K562 (cell line): ENCODE data around the gene ZFP36. TPM values are rescaled to one million over a fixed set of nuclear protein-coding genes. Genes with fewer than 3 reads are reported as not detected.

Experiments
- CBFA2T2 ChIP-seq: fragments of 450-650 bp; conservative IDR thresholded peaks from 2 replicates; pipeline ENCODE4 v1.6.1; 2017; ENCODE audit warnings: mild to moderate bottlenecking
- EP300 ChIP-seq: IDR thresholded peaks from 2 replicates; pipeline ENCODE4 v1.6.1; 2012; ENCODE audit warnings: low read length, improper control_type of control experiment
- ESRRA ChIP-seq: fragments of 450-650 bp; IDR thresholded peaks from 2 replicates; pipeline ENCODE4 v1.6.1; 2014; ENCODE audit warnings: low read depth, mild to moderate bottlenecking, moderate library complexity, borderline replicate concordance
- FUS ChIP-seq: fragments of 200-400 bp; formaldehyde crosslinking; optimal IDR thresholded peaks from 2 replicates; pipeline ENCODE3; 2017; ENCODE audit warnings: low read depth, low read length
- GABPB2 ChIP-seq: fragments of 250-450 bp; sonication (Bioruptor Pico); conservative IDR thresholded peaks from 2 replicates; pipeline ENCODE4 v1.5.1; 2021; ENCODE audit warnings: mild to moderate bottlenecking
- GATA2 ChIP-seq: sonication (generic); formaldehyde crosslinking; IDR thresholded peaks from 2 replicates; pipeline ENCODE4 v1.4.0; 2020; ENCODE audit warnings: mild to moderate bottlenecking, missing genetic modification reagents
- GMEB1 ChIP-seq: fragments of 250-450 bp; sonication (Bioruptor Pico); IDR thresholded peaks from 2 replicates; pipeline ENCODE4 v1.4.0; 2020; ENCODE audit warnings: mild to moderate bottlenecking
- HOXB6 ChIP-seq: fragments of 250-450 bp; sonication (Bioruptor Pico); IDR thresholded peaks from 2 replicates; pipeline ENCODE4 v1.5.1; 2022; ENCODE audit warnings: mild to moderate bottlenecking, borderline replicate concordance
- KLF13 ChIP-seq: fragments of 450-650 bp; IDR thresholded peaks from 2 replicates; pipeline ENCODE4 v1.6.1; 2016; ENCODE audit warnings: missing genetic modification characterization, low read depth, mild to moderate bottlenecking, missing compliant biosample characterization, moderate library complexity, borderline replicate concordance
- NFE2L1 ChIP-seq: fragments of 450-650 bp; IDR thresholded peaks from 2 replicates; pipeline ENCODE4 v1.6.1; 2016; ENCODE audit warnings: missing genetic modification characterization, low read depth, mild to moderate bottlenecking, missing compliant biosample characterization, moderate library complexity, borderline replicate concordance
- NFIX ChIP-seq: fragments of 250-450 bp; sonication (Bioruptor Pico); IDR thresholded peaks from 2 replicates; pipeline ENCODE4 v1.4.0; 2020; ENCODE audit warnings: low read depth, mild to moderate bottlenecking, moderate library complexity
- NKRF ChIP-seq: fragments of 450-650 bp; IDR thresholded peaks from 2 replicates; pipeline ENCODE4 v1.6.1; 2016; ENCODE audit warnings: borderline replicate concordance
- POLR2B ChIP-seq: fragments of 450-650 bp; IDR thresholded peaks from 2 replicates; pipeline ENCODE4 v1.6.1; 2018; ENCODE audit warnings: low read depth; ENCODE audit not compliant: partially characterized antibody
- SRF ChIP-seq, 2 experiments: fragments of 250-450, 450-650 bp in 1 of 2; sonication (Bioruptor Pico) in 1 of 2; sonication (generic) in 1 of 2; formaldehyde crosslinking; IDR thresholded peaks; 2 replicates each; pipeline versions ENCODE4 v1.5.0 to v1.5.1; 2020 to 2022; ENCODE audit warnings: mild to moderate bottlenecking in 1 of 2, missing genetic modification reagents in 1 of 2
- XRCC5 ChIP-seq: fragments of 200-400 bp; formaldehyde crosslinking; IDR thresholded peaks from 2 replicates; pipeline ENCODE4 v1.6.1; 2017; ENCODE audit warnings: low read depth, mild to moderate bottlenecking, low read length
- ZC3H4 ChIP-seq: sonication (generic); formaldehyde crosslinking; IDR thresholded peaks from 2 replicates; pipeline ENCODE4 v1.9.0; 2021; ENCODE audit warnings: missing genetic modification reagents, borderline replicate concordance
- ZNF133 ChIP-seq: fragments of 250-450 bp; sonication (Bioruptor Pico); IDR thresholded peaks from 2 replicates; pipeline ENCODE4 v1.4.0; 2020; ENCODE audit warnings: mild to moderate bottlenecking
- ZNF668 ChIP-seq: fragments of 250-450 bp; sonication (Bioruptor Pico); IDR thresholded peaks from 2 replicates; pipeline ENCODE4 v1.8.0; 2022; ENCODE audit warnings: mild to moderate bottlenecking, inconsistent platforms
- ZNF79 ChIP-seq: fragments of 250-450 bp; sonication (Bioruptor Pico); IDR thresholded peaks from 2 replicates; pipeline ENCODE4 v1.4.0; 2020; ENCODE audit warnings: low read depth, mild to moderate bottlenecking, moderate library complexity
- ZNF830 ChIP-seq: fragments of 250-450 bp; sonication (Bioruptor Pico); IDR thresholded peaks from 2 replicates; pipeline ENCODE4 v1.5.0; 2021; ENCODE audit warnings: mild to moderate bottlenecking
- polyA plus RNA-seq, 8 experiments: library from polyadenylated mRNA; depleted of rRNA in 4 of 8; stranded (reverse) in 5 of 8; unstranded in 3 of 8; fragments of >200 nt; fragmentation: Nextera tagmentation in 2 of 8; fragmentation: Illumina TruSeq in 1 of 8; extraction: Ambion mirVana in 2 of 8; extraction: Trizol in 1 of 8; gene quantifications; 2 replicates each; pipeline versions ENCODE4 v1.2.1 to v1.2.3, GENCODE V29; 2011 to 2014; ENCODE audit warnings: inconsistent platforms in 1 of 8, missing spikeins in 1 of 8
- total RNA-seq, 7 experiments: library from RNA; depleted of rRNA in 6 of 7; stranded (reverse); fragments of >200 nt in 6 of 7; fragmentation: Illumina TruSeq in 2 of 7; extraction: Trizol in 2 of 7; gene quantifications; 2 replicates each; pipeline versions ENCODE4 v1.2.1 to v1.2.3, GENCODE V29; 2011 to 2021; ENCODE audit warnings: low replicate concordance in 1 of 7
- TF ChIP-seq, protein P1 (sequence below): sonication (generic); formaldehyde crosslinking; IDR thresholded peaks from 2 replicates; pipeline ENCODE4 v1.8.0; 2022; ENCODE audit warnings: mild to moderate bottlenecking, missing genetic modification reagents
- TF ChIP-seq, protein P2 (sequence below): fragments of 250-450 bp; sonication (Bioruptor Pico); IDR thresholded peaks from 2 replicates; pipeline ENCODE4 v1.4.0; 2020

ZFP36 gene
- total and polyA plus RNA-seq, 9 of the 15 experiments (the other 6 are each of a cell fraction or from before 2014, with no cell fraction given) = 1.0 to 20.1 (median 3.5) TPM

- peak; percentile 92 for TF ChIP-seq NKRF
- TF ChIP-seq ZNF830 (CRISPR knock-in tag) = 0 out of 2 replicates have a peak, but pooled peaks have one; percentile 64
- TF ChIP-seq, protein P1, sequence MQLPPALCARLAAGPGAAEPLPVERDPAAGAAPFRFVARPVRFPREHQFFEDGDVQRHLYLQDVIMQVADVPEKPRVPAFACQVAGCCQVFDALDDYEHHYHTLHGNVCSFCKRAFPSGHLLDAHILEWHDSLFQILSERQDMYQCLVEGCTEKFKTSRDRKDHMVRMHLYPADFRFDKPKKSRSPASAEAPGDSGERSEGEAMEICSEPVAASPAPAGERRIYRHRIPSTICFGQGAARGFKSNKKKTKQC = peak; percentile 69
- TF ChIP-seq ZNF668 = no peak
- TF ChIP-seq HOXB6 = no peak
- TF ChIP-seq GATA2 (CRISPR knock-in tag) = no peak
- no peak for TF ChIP-seq FUS
- TF ChIP-seq, protein P2, sequence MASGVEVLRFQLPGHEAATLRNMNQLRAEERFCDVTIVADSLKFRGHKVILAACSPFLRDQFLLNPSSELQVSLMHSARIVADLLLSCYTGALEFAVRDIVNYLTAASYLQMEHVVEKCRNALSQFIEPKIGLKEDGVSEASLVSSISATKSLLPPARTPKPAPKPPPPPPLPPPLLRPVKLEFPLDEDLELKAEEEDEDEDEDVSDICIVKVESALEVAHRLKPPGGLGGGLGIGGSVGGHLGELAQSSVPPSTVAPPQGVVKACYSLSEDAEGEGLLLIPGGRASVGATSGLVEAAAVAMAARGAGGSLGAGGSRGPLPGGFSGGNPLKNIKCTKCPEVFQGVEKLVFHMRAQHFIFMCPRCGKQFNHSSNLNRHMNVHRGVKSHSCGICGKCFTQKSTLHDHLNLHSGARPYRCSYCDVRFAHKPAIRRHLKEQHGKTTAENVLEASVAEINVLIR (CRISPR knock-in tag) = peak; percentile 63; the same call in 1 of the 2 replicates
- TF ChIP-seq CBFA2T2 = no peak
- peak; percentile 21; the same call in 1 of the 2 replicates for TF ChIP-seq ESRRA
- no peak for TF ChIP-seq GABPB2 (CRISPR knock-in tag)
- TF ChIP-seq ZNF79 (CRISPR knock-in tag) = no peak
- TF ChIP-seq EP300 = peak; percentile 41; the same call in 1 of the 2 replicates
- TF ChIP-seq NFE2L1 (tag) = no peak
- TF ChIP-seq XRCC5 = 0 out of 2 replicates have a peak, but pooled peaks have one; percentile 47
- TF ChIP-seq POLR2B = peak; percentile 76
- TF ChIP-seq ZC3H4 (CRISPR knock-in tag) = no peak
- peak in 1 of 2 experiments; percentile 41; a peak in 1 of 4 replicates for TF ChIP-seq SRF (CRISPR knock-in tag; IDR thresholded peaks at IDR 0.05)
- no peak for TF ChIP-seq ZNF133 (CRISPR knock-in tag)
- TF ChIP-seq KLF13 (tag) = peak; percentile 40; the same call in 1 of the 2 replicates
- no peak for TF ChIP-seq NFIX (CRISPR knock-in tag)
- peak; percentile 46; the same call in 1 of the 2 replicates for TF ChIP-seq GMEB1 (CRISPR knock-in tag)
Measured at GRCh38 chr19:39445196-39446111, 38.8 kb downstream of the ZFP36 start, which contains the start of gene SUPT5H (continued).
